RWPE2 (cell line): ENCODE measurements around the gene PRKG1.

Experiments
- ATAC-seq: fragments of 200-7000 bp; cut with Tn5 transposase; 3 replicates; pipeline ENCODE4 v1.9.1; 2021; ENCODE audit warnings: low read depth
- DNase-seq: peaks from one replicate; pipeline ENCODE4 v3.0.0-alpha.2; 2020; ENCODE audit warnings: low spot score
- H3K27ac ChIP-seq: fragments of 450-650 bp; 2 replicates; pipeline ENCODE4 v1.5.1; 2017; ENCODE audit warnings: mild to moderate bottlenecking; ENCODE audit not compliant: poor library complexity, severe bottlenecking
- H3K27me3 ChIP-seq: fragments of 250-450 bp; sonication (Bioruptor Pico); 2 replicates; pipeline ENCODE4 v1.5.1; 2021; ENCODE audit warnings: mild to moderate bottlenecking, moderate library complexity; ENCODE audit not compliant: insufficient read depth, poor library complexity, severe bottlenecking
- H3K36me3 ChIP-seq: fragments of 250-450 bp; sonication (Bioruptor Pico); 2 replicates; pipeline ENCODE4 v1.5.1; 2020; ENCODE audit warnings: low read depth, mild to moderate bottlenecking, moderate library complexity
- H3K4me1 ChIP-seq: fragments of 250-450 bp; sonication (Bioruptor Pico); 2 replicates; pipeline ENCODE4 v1.5.1; 2021; ENCODE audit warnings: mild to moderate bottlenecking, moderate library complexity; ENCODE audit not compliant: insufficient read depth, poor library complexity, severe bottlenecking
- H3K4me3 ChIP-seq: fragments of 250-450 bp; sonication (Bioruptor Pico); 2 replicates; pipeline ENCODE4 v1.5.1; 2021; ENCODE audit warnings: mild to moderate bottlenecking, moderate library complexity; ENCODE audit not compliant: severe bottlenecking
- H3K9me3 ChIP-seq: fragments of 250-450 bp; sonication (Bioruptor Pico); 2 replicates; pipeline ENCODE4 v1.5.1; 2021; ENCODE audit warnings: mild to moderate bottlenecking, moderate library complexity; ENCODE audit not compliant: severe bottlenecking
- CTCF ChIP-seq: fragments of 450-650 bp; IDR thresholded peaks from one replicate; pipeline ENCODE4 v1.5.1; 2017; ENCODE audit warnings: mild to moderate bottlenecking, moderate library complexity; ENCODE audit not compliant: poor library complexity, severe bottlenecking

The PRKG1 gene

GRCh38 chr10:52300599-52301277, 1226.5 kb downstream of the PRKG1 start:
- Histone ChIP-seq H3K9me3 (no peaks in the 10 kb centered on the region), H3K36me3 (no peaks in the 10 kb centered on the region), H3K4me3 (no peak overlapping the region), H3K27me3 (no peaks in the 10 kb centered on the region), H3K4me1 (no peaks in the 10 kb centered on the region), H3K27ac (no peak overlapping the region)
- no peak for TF ChIP-seq CTCF
- ATAC-seq (peak; percentile 33; the same call in 1 of the 3 replicates), DNase-seq (no peak)

GRCh38 chr10:52308251-52309031, 1234.2 kb downstream of the PRKG1 start:
- peak overlapping the region; percentile 23 for H3K4me3 ChIP-seq
- H3K4me1 ChIP-seq: no peaks in the 10 kb centered on the region
- DNase-seq: no peak
- no peaks in the 10 kb centered on the region for H3K27me3 ChIP-seq
- no peaks in the 10 kb centered on the region for H3K9me3 ChIP-seq
- peak; percentile 82 for ATAC-seq
- peak; percentile 93 for TF ChIP-seq CTCF
- no peak overlapping the region for H3K27ac ChIP-seq
- H3K36me3 ChIP-seq: no peaks in the 10 kb centered on the region

- Histone ChIP-seq H3K4me1 (peaks cover 8% of the 10 kb centered on the region), H3K9me3 (no peaks in the 10 kb centered on the region), H3K36me3 (peaks cover 28% of the 10 kb centered on the region), H3K27ac (no peak overlapping the region), H3K27me3 (no peaks in the 10 kb centered on the region), H3K4me3 (no peak overlapping the region)
- no peak for DNase-seq
- ATAC-seq: no peak
- no peak for TF ChIP-seq CTCF
Measured at GRCh38 chr10:52312942-52313255, 1238.6 kb downstream of the PRKG1 start.

- Histone ChIP-seq H3K36me3 (peaks cover 33% of the 10 kb centered on the region), H3K9me3 (no peaks in the 10 kb centered on the region), H3K27ac (peak overlapping the region; percentile 100), H3K27me3 (no peaks in the 10 kb centered on the region), H3K4me3 (peak overlapping the region; percentile 66), H3K4me1 (peaks cover 13% of the 10 kb centered on the region)
- no peak for DNase-seq
- no peak for TF ChIP-seq CTCF
- no peak for ATAC-seq
Measured at GRCh38 chr10:52313256-52313932, 1239.1 kb downstream of the PRKG1 start.
